CD4-positive, alpha-beta T cell treated with Interferon alpha-2 for 1 hour (primary cell): ENCODE measurements around the gene THOC5.

Source experiments
- DNase-seq, 2 donors: peaks; one replicate each; pipeline ENCODE4 v3.0.0-alpha.2; 2020 to 2022

The THOC5 gene

GRCh38 chr22:29470159-29470855, 83.2 kb downstream of the THOC5 start:
- peak; percentile 47 to 73 for DNase-seq

- DNase-seq, result no peak
These were observed 83.8 kb downstream of the THOC5 start for GRCh38 chr22:29469755-29470154.

- DNase-seq, result no peak
These were observed 89.0 kb downstream of the THOC5 start for GRCh38 chr22:29464581-29464980.

GRCh38 chr22:29463629-29464028, 89.9 kb downstream of the THOC5 start:
- no peak for DNase-seq

GRCh38 chr22:29461263-29461662, 92.3 kb downstream of the THOC5 start:
- no peak for DNase-seq

GRCh38 chr22:29459773-29460172, 93.8 kb downstream of the THOC5 start:
- no peak for DNase-seq

- DNase-seq, result no peak
These were observed 95.0 kb downstream of the THOC5 start for GRCh38 chr22:29458551-29458950.

GRCh38 chr22:29457730-29458129, 95.8 kb downstream of the THOC5 start:
- DNase-seq, result peak in 1 of 2 donors; percentile 38

- no peak for DNase-seq
These were observed 97.3 kb downstream of the THOC5 start for GRCh38 chr22:29456211-29456671.
